GM19025 (cell line): ENCODE data around the gene RNASE13.
"Not testable (repeated sequence)": the region's sequence is repeated elsewhere in the genome, so short reads cannot be mapped to it uniquely, and the experiment has no call there.

Experiments used
- ATAC-seq: cut with Tn5 transposase; IDR thresholded peaks from one replicate; pipeline ENCODE4 v1.9.1; 2021; ENCODE audit warnings: mild to moderate bottlenecking, low read depth, moderate library complexity; ENCODE audit not compliant: unreplicated experiment

RNASE13 gene

DNA sequence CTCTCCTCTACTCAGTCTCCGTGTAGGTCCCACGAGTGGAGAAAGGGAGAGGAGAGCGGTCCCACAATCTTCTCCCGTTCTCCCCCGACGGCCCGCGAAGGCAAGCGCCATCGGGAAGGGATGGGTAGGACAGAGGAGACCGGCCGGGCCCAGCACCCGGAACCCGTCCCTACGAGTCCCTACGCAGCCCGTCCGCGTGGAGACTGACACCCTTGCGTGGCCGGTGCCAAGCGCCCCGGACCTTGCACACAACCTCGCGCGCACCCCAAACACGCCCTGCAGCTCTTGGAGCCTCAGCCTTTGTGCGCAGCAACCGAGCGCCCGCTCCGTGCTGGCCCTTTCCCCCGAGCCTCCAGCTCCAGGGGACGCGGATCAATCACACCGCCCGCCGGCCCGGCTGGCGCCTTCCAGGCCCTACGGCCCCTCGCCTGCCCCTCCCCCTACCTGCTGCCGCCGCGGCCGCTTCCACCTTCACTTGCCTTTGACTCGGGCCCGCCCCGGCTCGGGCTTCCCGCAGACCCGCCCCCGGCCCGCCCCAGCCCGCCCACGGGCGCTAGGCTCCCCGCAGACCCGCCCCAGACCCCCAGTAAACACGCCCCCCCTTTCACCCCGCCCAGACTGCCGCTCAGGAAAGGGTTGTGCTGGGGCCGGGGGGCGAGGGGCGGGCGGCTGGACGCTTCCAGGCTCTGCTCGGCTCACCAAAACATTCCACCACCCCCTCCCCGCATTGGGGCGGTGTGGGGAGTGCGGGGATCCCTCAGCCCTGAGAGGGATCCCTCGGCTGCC, 9.8 kb downstream of the RNASE13 start, which contains the start of gene NDRG2:
NDRG2 (minus strand) TSS at position 477 of the 786 bp plus-strand sequence. CDS start 1,746 bp downstream, outside the sequence.
- ATAC-seq = no peak

DNA sequence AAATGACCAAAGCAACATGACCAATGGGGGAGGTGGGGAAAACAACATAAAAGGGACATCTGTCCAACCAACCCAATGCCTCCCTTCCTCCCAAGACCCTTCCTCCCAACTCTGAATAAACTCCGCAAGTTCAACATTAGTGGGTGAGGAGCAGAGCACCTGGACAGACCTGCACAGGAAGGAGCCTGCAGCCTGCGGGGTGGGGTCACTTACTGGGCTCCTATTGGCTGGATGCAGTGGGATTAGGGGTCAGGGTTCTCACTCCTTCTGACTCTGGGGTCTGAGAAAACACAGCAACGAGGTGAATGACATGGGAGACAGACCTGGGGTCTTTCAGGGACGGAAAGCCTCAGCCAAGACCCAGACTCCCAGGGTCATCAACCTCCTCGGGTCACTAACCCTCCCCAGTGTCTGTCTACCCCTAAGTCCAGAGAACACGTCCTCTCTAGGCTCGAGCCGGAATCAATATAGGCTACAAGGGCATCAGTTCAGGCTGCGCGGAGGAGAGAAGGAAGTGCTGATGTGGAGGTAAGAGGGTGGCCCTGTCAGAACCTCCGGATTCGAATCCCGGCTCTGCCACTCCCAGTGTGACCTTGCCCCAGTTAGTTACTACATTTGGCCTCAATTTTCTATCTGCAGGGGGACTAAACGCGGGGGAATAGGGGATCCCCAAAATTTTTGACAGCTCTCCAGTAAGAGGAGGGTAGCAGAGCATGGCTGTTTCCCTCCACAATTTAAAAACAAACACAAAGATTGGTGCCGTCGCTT, 10.6 kb downstream of the RNASE13 start:
- ATAC-seq = no peak

DNA sequence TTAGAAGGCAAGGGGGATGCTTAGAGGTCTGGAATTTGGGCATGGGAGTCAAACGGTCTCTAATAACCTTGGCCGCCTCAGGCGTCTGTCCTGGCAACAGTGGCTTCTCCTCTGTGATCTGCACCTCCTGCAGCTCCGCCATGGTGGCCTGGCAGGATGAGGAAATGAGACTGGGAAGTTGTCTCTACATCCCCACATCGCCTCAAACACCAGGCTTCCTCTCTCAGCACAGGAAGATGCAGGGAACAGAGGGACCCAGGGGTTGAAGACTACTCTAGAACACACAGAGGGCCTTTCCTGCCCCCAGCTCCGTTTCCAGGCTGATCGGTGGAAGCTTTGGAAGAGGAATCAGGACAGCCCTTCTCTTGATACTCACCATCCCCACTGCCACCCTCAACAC, 11.4 kb downstream of the RNASE13 start:
- ATAC-seq = no peak

DNA sequence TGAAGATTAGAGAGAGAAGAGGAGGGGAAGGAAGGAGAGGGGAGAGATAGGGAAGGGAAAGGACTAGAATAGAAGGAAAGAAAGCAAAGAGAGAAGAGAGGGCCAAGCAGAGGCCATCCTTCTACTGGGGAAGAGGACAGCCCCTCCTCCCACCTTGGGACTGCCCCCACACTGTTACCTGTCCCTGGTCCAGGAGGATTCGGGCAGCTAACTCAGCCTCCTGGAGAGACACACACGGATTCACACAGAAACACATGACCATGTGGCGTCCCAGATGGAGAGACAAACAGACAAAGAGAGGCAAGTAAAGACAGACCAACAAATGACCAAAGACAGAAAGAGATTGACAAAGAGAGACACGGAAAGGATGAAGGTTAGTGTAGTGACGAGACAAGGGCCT, 11.9 kb downstream of the RNASE13 start:
- ATAC-seq = no peak

DNA sequence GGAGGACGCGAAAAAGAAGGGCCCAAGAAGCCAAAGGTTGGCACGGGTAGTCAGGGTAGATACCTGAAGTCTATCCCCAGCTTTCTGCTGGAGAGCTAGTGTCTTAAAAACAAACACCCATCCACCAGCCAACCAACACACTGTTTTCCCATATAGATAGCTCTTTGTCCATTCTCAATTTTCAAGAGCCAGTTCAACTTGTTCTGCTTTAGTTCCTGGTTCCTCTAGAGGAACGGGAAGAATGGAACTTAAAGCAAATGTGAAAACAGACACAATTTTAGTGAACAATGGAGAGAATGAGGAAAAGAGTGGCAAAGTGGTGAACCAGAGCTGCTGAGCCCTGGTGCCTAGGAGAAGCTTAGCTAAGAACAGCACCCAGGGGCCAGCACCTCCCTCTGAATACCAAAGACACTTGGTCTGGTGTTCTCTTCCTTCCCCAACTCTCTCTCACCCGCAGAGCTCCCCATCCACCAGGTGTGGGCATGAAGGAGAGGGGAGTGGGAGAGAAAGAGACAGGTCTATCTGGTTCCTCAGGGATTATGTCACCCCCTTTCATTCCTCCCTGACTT, 13.5 kb downstream of the RNASE13 start:
- no peak for ATAC-seq

DNA sequence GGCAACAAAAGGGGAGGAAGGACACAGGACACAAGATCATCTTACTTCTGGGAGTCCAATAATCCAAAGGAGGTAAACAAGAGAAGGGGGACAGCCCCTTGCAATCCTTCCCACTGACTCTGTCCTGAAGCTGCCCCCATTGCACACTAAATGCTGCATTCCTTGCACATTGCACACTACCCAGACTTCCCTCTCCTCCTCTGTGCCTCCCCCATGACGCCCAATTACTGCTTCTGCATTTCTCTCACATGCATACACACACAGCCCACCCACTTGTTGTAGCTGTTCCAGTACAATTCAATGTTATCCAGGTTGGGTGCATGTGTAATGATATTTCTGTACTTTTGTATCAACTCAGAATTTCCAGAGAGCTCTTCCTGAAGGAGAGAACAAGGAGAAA, 15.2 kb downstream of the RNASE13 start:
- ATAC-seq = no peak

DNA sequence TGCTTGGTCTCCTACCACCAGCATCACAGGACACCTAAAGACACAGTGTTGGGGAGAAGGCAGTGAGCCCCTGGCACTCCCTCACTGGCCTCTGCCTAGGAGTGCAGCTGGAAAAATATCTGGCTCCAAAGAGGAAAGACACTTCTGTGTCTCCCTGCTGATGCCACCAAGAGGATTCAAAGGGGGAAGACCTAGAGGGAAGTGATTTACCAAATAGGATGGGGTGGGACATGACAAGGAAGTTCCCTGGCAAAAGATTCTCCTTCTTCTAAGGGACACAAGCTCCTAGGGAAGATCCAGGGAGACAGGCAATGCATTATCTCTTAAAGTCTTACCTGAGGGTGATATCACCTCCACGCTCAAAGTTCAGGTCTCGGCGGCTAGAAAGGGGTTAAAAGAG, 15.8 kb downstream of the RNASE13 start:
- ATAC-seq = no peak

DNA sequence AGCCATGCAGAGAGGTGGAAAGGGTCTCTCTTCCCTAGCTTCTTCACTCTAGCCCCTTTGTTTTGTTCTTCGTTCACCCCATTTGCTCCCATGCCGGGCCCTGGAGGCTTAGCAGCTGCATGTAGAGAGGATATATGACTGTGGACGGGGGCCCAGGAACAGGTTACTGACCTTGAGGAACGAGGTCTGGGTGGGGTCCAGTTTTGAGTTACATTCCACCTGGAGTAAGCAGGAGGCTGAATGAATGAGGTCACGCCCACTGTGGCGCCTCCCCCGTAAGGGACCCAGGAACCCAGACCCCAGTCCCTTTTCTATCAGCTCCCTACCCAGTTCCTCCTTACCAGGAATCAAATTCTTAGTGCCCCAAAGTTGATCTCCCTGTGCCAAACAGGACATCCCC, 16.3 kb downstream of the RNASE13 start:
- no peak for ATAC-seq

DNA sequence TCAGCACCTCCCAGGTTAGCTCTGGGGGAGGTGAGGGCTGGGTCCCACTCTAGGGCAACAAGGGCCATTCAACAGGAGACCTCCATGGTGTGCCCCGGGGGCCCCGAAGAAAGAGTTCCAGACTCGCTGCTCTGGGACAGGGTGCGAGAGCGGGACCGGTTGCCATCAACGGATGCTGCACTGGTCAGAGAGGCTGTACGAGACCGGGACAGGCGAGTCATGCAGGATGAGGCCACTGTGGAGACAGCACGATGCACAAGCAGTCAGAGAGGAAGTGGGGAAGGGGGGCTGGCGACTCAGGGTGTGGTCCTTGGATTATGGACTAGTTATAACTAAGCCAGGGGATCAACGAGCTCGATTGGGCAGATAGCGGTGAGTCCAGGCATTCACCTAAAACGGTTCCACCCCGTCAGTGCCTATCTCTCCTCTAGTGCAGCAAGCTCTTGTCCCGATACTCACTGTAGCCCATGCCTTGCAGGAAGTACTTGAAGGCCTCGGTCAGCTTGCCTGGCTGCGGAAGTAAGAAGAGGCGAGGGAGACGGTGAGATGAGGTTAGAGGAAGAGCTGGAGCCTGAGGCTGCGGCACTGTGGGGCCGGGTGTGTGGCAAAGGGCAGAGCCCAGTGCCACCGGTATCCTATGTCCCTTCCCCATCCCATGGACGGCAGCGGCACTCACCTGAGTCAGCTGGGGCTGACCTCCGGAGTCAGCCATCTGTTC, 16.9 kb downstream of the RNASE13 start:
- no peak for ATAC-seq

DNA sequence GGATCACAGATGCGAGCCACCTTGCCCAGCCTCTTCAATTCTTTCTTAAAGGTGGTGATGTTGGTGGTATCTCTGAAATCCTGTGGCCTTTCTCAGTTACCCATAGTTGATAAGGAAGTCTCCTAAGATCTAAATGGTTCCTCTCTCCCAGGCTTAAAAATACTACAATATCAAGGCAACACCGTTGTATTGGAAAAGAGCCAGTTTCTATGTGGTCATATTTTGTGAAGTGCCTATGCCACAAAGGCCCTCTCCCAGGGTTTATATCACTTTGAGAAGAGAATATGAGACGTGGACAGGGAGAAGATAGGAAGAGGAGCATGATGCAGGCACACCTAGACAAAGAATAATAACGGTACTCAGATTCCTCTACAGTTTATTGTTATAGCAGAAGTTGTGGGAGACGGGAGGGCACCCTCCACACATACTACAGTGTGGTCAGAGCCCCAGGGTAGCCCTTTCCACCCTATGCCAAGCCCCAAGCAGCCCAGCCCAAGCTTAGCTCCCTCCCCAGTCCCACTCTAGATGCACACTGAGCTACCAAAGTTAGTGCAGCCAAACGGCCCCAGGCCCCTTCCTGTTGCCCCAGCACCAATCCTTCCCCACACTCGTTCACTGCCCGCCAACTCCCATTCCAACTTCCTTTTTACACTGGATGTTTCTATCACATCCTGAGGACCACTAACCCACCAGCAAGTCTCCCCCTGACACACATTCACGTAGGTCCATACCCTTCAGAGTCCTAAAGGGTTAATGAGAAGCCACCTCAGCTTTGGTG, 18.0 kb downstream of the RNASE13 start:
- ATAC-seq = no peak

DNA sequence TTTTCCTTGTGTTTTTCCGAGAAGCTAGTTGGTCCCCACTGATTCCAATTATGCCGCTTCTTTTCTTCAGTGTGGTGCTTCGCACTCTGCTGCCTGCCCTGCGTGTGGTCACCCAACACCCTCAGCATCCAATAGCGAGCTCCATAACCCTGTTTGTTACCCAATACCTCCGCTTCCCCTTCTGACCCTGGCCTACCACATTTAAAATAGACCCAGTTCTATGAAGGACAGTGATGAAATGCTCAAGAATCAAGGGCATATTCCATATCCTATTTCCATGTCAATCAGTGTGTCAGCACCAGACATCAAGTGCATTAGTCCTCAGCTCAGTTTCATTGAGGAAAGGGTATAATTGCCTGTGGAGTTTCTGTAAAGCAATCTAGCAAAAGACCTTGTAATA, 19.3 kb downstream of the RNASE13 start:
- no peak for ATAC-seq

DNA sequence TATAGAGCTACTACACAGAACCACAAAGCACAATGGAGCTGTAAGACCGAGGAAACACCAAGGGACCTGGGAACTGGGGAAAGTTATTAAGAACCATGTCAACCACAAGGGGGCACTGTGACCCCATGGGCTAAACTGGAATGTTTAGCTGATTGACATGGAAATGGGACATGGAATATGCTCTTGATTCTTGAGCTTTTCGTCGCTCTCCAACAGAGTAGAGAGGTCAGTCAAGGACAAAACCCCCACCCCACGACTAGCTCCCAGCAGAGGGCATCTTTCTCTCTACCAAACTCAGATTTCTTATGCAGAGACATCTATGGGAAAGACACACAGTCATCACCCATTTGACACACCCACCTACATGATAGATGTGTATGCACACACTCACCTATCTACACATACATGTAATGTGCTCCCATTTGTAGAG, 19.8 kb downstream of the RNASE13 start:
- ATAC-seq = no peak

DNA sequence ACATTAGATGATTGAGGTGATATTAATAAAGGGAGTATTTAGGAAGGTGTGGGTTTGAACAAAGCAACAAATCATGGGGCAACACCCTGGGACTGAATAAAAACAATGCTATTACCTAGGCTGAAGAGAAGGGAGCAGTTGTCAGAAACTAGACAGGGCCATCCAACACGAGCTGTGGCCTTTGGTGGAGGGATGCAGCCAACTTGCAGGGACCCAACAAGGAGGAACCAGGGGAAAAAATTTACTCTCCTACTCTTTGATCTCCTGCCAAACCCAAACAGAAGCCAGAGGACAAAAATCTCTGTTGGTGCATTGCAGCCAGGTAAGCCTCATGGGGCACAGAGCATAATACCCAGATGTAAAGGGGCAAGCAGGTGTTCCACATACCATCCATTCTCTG, 23.5 kb downstream of the RNASE13 start:
- ATAC-seq = no peak

DNA sequence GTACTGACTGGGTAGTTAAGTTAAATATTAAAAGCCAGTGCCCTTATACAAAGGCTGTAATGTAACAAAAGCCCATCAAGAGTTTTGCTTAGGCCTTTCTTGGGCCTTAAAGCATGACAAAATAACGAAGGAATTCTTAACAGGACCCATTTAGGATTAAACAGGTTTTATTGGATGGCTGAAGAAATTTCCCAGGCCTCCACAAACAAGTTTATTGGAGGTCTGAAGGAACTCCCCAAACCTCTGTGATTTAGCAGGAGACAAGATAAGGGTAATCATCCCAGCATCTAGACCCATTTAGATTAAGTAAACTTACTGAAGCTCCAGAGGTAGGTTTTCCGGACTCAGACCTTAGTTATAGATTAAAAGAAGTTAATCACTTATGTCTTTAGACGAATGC, 24.9 kb downstream of the RNASE13 start:
- ATAC-seq = not testable (repeated sequence)

DNA sequence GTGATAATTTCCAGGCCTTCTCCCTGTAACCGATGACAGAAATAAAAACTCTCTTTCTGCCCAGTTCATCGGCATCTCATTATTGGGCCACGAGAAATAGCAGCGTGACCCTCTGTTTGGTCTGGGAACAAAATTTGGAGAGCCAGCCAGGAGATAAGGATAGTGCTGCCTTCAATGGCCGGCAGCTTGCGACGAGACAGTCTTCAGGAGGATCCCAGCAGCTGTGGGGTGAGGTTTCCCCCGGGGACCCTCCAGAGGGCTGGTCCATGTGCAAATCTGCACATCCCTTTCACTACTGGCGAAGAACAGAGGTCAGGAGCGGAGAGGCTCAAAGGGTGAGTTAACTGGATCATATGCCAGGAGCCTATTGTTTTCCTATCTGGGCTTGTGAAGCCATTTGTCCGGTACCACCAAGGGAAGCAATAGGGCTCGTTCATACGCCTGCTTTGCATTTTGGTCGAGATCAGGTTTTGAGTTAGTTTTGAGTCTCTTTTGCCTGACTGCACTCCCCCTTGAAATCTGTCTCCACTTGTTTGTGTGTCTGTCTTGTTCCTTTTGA, 30.7 kb downstream of the RNASE13 start:
- ATAC-seq = no peak

DNA sequence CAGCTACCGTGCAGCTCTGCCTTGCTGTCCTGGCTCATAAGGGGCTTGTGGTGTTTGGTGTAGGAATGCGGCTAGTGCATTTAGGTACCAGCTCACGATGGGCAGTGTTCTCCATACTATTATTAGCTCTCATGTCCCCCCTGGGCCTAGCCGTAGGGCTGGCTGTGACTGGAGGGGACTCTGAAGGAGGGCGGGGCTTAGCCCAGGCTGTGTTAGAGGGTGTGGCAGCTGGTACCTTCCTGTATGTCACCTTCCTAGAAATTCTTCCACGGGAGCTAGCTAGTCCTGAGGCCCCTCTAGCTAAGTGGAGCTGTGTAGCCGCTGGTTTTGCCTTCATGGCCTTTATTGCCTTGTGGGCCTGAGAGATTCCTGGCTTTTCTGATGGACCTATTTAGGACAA, 33.4 kb downstream of the RNASE13 start:
- ATAC-seq = no peak

DNA sequence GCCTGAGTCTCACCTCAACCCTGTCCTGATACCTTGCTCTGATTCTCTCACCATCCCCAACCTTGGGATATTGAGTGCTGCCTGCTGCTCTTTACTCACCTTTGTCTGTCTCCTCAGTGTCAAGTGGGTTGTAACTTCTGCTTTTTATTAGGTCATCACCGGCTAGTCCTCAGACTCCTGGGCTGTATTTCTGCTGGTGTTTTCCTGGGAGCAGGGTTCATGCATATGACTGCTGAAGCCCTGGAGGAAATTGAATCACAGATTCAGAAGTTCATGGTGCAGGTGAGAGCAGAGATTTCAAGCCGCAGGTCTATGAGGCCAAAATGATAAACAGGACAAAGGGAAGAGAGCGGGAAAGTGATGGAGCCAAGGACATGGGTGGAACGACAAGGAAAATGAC, 35.0 kb downstream of the RNASE13 start:
- no peak for ATAC-seq

DNA sequence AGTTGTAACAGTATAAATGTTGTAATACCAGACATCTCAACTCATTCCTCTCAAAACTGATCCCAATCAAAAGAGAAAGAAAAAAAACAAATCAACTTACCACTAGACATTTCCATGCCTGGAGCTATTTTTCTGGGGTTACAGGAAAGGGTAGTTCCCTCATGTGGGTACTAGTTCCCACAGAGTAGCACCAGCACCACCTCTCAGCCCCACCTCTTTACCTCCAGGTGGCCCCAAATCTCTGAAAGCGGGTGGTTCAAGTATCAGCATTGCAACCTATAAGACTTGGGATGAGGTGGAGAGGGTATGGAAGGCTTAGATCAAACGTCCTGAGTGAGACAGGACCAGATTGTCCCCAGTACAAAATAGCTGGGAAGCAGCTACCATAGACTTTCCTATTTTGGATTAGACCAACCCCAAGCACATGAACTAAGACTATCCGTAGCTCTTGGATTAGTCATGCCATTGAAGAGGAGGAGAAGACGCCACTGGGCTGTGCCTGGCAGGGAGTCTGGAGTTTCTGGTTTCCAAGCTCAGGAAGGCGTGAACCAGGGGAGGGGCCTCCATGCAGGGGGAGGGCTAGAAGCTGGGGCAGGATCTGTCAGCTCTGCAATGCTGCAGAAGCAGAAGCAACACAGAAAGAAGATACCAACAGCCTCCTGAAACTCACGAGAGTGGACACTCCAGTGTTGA, 35.8 kb downstream of the RNASE13 start, which contains the start of gene SLC39A2:
SLC39A2 (plus strand) TSS at position 620 of the 693 bp plus-strand sequence. CDS start 154 bp downstream, outside the sequence.
- no peak for ATAC-seq

DNA sequence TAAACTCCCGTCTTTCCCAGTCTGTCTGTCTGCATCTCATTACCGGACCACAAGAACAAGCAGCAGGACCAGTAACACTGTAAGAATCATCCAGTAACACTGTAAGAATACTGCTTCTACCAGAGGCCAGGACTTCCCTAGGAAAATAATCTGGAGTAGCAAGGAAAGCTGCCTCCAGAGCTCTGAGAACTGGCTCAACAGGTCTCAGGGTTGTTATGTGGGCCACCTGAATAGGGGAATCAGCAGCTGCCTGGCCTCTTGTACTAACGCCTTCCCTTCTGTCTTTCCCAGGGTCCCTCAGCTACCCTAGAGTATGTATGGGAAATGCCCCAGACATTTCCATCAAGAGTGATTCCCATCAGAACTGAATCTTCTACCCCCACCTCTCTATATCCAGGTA, 36.5 kb downstream of the RNASE13 start:
- no peak for ATAC-seq
